Kidney (tissue), 14 donors: ENCODE measurements around the gene PTGDR2. TPM values are rescaled to one million over a fixed set of nuclear protein-coding genes. Genes with fewer than 3 reads are reported as not detected.

Experiments used
- DNase-seq, 5 donors: peaks; one replicate each; pipeline ENCODE4 v3.0.0-alpha.2; 2013 to 2020
- FAIRE-seq: peaks from 2 replicates; lab custom pipeline; 2012; peaks lifted over from hg19 to GRCh38; lab: Jason Lieb, UNC
- H3K27ac ChIP-seq, 2 donors: one replicate each; pipeline ENCODE4 v1.7.0; 2013; ENCODE audit warnings: low read depth in 2 of 2, low read length in 2 of 2, inconsistent platforms in 1 of 2
- H3K27me3 ChIP-seq: one replicate; pipeline ENCODE4 v1.7.1; 2013; ENCODE audit warnings: low read length, inconsistent platforms; ENCODE audit not compliant: control insufficient read depth, insufficient read depth
- H3K36me3 ChIP-seq, 3 donors: one replicate each; pipeline versions ENCODE4 v1.7.0 to v1.7.1; 2013; ENCODE audit warnings: low read length in 3 of 3, control low read depth in 1 of 3, inconsistent platforms in 1 of 3; ENCODE audit not compliant: insufficient read depth in 3 of 3, control insufficient read depth in 2 of 3
- H3K4me1 ChIP-seq, 3 donors: one replicate each; pipeline versions ENCODE4 v1.7.0 to v1.7.1; 2013; ENCODE audit warnings: low read length in 3 of 3, inconsistent platforms in 1 of 3, low read depth in 1 of 3; ENCODE audit not compliant: control insufficient read depth in 2 of 3, insufficient read depth in 2 of 3
- H3K4me3 ChIP-seq, 3 donors: one replicate each; pipeline versions ENCODE4 v1.7.0 to v1.8.1; 2013; ENCODE audit warnings: low read length in 3 of 3, control low read depth in 1 of 3, inconsistent platforms in 1 of 3
- H3K9ac ChIP-seq, 3 donors: one replicate each; pipeline versions ENCODE4 v1.7.0 to v1.7.1; 2013; ENCODE audit warnings: low read length in 3 of 3, control low read depth in 1 of 3, inconsistent platforms in 1 of 3
- H3K9me3 ChIP-seq, 3 donors: one replicate each; pipeline versions ENCODE4 v1.7.0 to v1.7.1; 2013; ENCODE audit warnings: low read length in 3 of 3, control low read depth in 1 of 3, inconsistent platforms in 1 of 3; ENCODE audit not compliant: control insufficient read depth in 2 of 3, insufficient read depth in 1 of 3
- CTCF ChIP-seq: IDR thresholded peaks from 3 replicates; pipeline ENCODE4 v1.5.1; 2012; ENCODE audit warnings: mild to moderate bottlenecking, moderate library complexity, borderline replicate concordance; ENCODE audit not compliant: insufficient read depth; ENCODE audit errors: extremely low read depth
- intact Hi-C: fragments of 100-400 bp; cut with DNase I; formaldehyde crosslinking; loops from one replicate; pipeline ENCODE4 v1.11.1; 2022
- polyA plus RNA-seq: library from polyadenylated mRNA; stranded (reverse); fragments of 350-450 nt; fragmentation: Illumina TruSeq; extraction: RNeasy Lipid Tissue Mini Kit (QIAGEN cat#74804); gene quantifications from one replicate; pipeline ENCODE4 v1.2.3, GENCODE V29; 2014; ENCODE audit warnings: low read depth, low replicate concordance; ENCODE audit not compliant: insufficient read depth
- total RNA-seq: library from RNA; stranded (reverse); fragmentation: NEBNext Ultra II Directional; extraction: Animal tissue kit (Norgen Biotek cat#: 25700); gene quantifications from one replicate; pipeline ENCODE4 v1.2.1, GENCODE V29; 2021
- donor health status: control.
- donor health status: control.
- donor health status: control.
- donor health status: control.
- donor health status: control.
- donor health status: DM: yes; HTN: yes; CAD: no.
- donor health status: Normal renal cell carcinoma (clear cell type).

The PTGDR2 gene
- total and polyA plus RNA-seq, 2 donors from 2014 or later = 0.16 TPM; not detected in 1

- Histone ChIP-seq H3K27me3 (no peaks in the 10 kb centered on the region), H3K4me1 (peaks cover 7 to 12% (median 9%) of the 10 kb centered on the region in 3 donors), H3K9me3 (no peaks in the 10 kb centered on the region), H3K9ac (no peak overlapping the region), H3K4me3 (no peak overlapping the region), H3K27ac (no peak overlapping the region), H3K36me3 (peaks cover 28 to 62% (median 52%) of the 10 kb centered on the region in 3 donors)
- intact Hi-C loops = no loop called here
- FAIRE-seq = no peak
- peak in 1 of 5 donors; percentile 20 for DNase-seq
- TF ChIP-seq CTCF = no peak
Measured at GRCh38 chr11:60900673-60901404, 45.1 kb upstream of the PTGDR2 start.

- no peak for DNase-seq
- Histone ChIP-seq H3K27ac (no peak overlapping the region), H3K9ac (no peak overlapping the region), H3K27me3 (no peaks in the 10 kb centered on the region), H3K9me3 (no peaks in the 10 kb centered on the region), H3K4me1 (peaks cover under 1 to 5% (median 1%) of the 10 kb centered on the region in 3 donors), H3K36me3 (peaks cover 30 to 65% (median 56%) of the 10 kb centered on the region in 3 donors), H3K4me3 (no peak overlapping the region)
- no peak for FAIRE-seq
- no peak for TF ChIP-seq CTCF
- intact Hi-C loops = loop anchor here (5.0 kb wide), 1 partner anchor 68 kb away; no protein-coding TSS in a partner anchor
Measured at GRCh38 chr11:60899977-60900376, 44.2 kb upstream of the PTGDR2 start.

GRCh38 chr11:60899046-60899936 is 43.5 kb upstream of the PTGDR2 start:
- Histone ChIP-seq H3K9me3 (no peaks in the 10 kb centered on the region), H3K9ac (no peak overlapping the region), H3K27me3 (no peaks in the 10 kb centered on the region), H3K27ac (no peak overlapping the region), H3K4me3 (no peak overlapping the region), H3K4me1 (no peaks in the 10 kb centered on the region), H3K36me3 (peaks cover 31 to 70% (median 59%) of the 10 kb centered on the region in 3 donors)
- FAIRE-seq (no peak), DNase-seq (peak in 4 of 5 donors; percentile 52 to 71 (median 62))
- intact Hi-C loops = loop anchor here (5.0 kb wide), 1 partner anchor 67 kb away; no protein-coding TSS in a partner anchor
- TF ChIP-seq CTCF = peak; percentile 95
